Loucy (cell line): Measurements from ENCODE around the gene PKNOX2.

ENCODE experiments used
- EZH2phosphoT487 ChIP-seq: fragments of 200-600 bp; IDR thresholded peaks from 2 replicates; pipeline ENCODE4 v1.6.1; 2018; ENCODE audit warnings: antibody characterized with exemption, mild to moderate bottlenecking, moderate library complexity, borderline replicate concordance
- TF ChIP-seq, protein P1 (sequence below): fragments of 200-600 bp; sonication (generic); conservative IDR thresholded peaks from 2 replicates; pipeline ENCODE4 v1.5.1; 2014; ENCODE audit warnings: mild to moderate bottlenecking, antibody characterized with exemption, low read length

DNA sequence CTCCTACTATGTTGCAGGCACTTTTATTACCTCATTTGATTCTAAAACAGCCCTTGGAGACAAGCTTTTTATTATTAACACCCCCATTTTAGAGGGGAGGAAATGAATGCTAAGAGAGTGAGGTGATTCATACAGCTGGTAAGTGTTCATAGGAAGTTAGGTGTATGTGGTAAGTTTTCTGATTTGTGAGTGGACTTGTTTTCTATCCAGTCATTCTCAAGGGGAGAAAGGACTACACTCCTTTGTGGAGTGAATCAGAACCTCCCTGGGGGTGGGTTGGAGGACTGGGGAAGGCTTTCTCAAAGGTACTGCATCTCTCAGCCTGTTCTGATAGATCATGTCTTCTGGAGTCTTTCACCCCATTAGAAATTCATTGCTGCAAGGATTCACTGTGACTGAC lies 23.5 kb downstream of the PKNOX2 start:
- TF ChIP-seq, protein P1, sequence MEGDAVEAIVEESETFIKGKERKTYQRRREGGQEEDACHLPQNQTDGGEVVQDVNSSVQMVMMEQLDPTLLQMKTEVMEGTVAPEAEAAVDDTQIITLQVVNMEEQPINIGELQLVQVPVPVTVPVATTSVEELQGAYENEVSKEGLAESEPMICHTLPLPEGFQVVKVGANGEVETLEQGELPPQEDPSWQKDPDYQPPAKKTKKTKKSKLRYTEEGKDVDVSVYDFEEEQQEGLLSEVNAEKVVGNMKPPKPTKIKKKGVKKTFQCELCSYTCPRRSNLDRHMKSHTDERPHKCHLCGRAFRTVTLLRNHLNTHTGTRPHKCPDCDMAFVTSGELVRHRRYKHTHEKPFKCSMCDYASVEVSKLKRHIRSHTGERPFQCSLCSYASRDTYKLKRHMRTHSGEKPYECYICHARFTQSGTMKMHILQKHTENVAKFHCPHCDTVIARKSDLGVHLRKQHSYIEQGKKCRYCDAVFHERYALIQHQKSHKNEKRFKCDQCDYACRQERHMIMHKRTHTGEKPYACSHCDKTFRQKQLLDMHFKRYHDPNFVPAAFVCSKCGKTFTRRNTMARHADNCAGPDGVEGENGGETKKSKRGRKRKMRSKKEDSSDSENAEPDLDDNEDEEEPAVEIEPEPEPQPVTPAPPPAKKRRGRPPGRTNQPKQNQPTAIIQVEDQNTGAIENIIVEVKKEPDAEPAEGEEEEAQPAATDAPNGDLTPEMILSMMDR = no peak
- no peak for TF ChIP-seq EZH2phosphoT487
